Ishikawa (cell line): ENCODE measurements around the gene FAM53B.
A peak's percentile ranks its signal among the peaks of the same experiment; 100 is the strongest.

Experiments used
- CEBPB ChIP-seq: IDR thresholded peaks from 2 replicates; pipeline ENCODE4 v1.6.1; 2012
- CREB1 ChIP-seq: IDR thresholded peaks from 2 replicates; pipeline ENCODE4 v1.6.1; 2012; ENCODE audit warnings: low read depth
- EGR1 ChIP-seq: IDR thresholded peaks from 2 replicates; pipeline ENCODE4 v1.6.1; 2012
- EP300 ChIP-seq: IDR thresholded peaks from 2 replicates; pipeline ENCODE4 v1.6.1; 2012; ENCODE audit warnings: borderline replicate concordance
- FOXM1 ChIP-seq: IDR thresholded peaks from 2 replicates; pipeline ENCODE4 v1.6.1; 2012; ENCODE audit warnings: low read depth, borderline replicate concordance
- NFIC ChIP-seq: IDR thresholded peaks from 2 replicates; pipeline ENCODE4 v1.6.1; 2012
- RAD21 ChIP-seq: IDR thresholded peaks from 2 replicates; pipeline ENCODE4 v1.6.1; 2012; ENCODE audit warnings: low read depth
- TAF1 ChIP-seq: IDR thresholded peaks from 2 replicates; pipeline ENCODE4 v1.6.1; 2012; ENCODE audit warnings: low read depth, mild to moderate bottlenecking
- TCF12 ChIP-seq: IDR thresholded peaks from 2 replicates; pipeline ENCODE4 v1.6.1; 2012; ENCODE audit warnings: low read depth
- TEAD4 ChIP-seq: IDR thresholded peaks from 2 replicates; pipeline ENCODE4 v1.6.1; 2012
- YY1 ChIP-seq: IDR thresholded peaks from 2 replicates; pipeline ENCODE4 v1.6.1; 2012; ENCODE audit warnings: low read depth
- ZBTB7A ChIP-seq: IDR thresholded peaks from 2 replicates; pipeline ENCODE4 v1.6.1; 2012; ENCODE audit warnings: low read depth
- TF ChIP-seq, protein P1 (sequence below): IDR thresholded peaks from 2 replicates; pipeline ENCODE4 v1.6.1; 2012
- TF ChIP-seq, protein P2 (sequence below): IDR thresholded peaks from 2 replicates; pipeline ENCODE4 v1.6.1; 2012; ENCODE audit warnings: low read depth, mild to moderate bottlenecking
- TF ChIP-seq, protein P3 (sequence below): IDR thresholded peaks from 2 replicates; pipeline ENCODE4 v1.6.1; 2012

Gene FAM53B

DNA sequence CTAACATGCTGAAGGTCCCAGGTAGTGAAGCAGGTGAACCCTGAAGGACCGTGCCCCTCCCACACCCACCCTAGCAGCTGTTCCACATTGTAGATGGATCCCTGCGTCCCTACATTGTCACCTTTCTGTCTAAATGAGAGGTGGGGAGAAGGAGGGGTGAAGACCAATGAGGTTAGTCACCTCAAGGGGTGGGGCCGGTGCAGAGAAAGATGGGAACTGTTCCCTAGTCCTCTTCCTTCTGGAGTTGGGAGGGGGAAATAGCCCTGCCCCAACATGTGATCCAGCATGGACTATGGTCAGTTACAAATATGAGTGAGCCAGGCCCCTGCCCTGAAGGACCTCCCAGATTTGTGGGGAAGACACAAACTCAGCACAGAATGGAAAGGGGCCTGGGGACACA lies 158.0 kb downstream of the FAM53B start:
- TF ChIP-seq, protein P1, sequence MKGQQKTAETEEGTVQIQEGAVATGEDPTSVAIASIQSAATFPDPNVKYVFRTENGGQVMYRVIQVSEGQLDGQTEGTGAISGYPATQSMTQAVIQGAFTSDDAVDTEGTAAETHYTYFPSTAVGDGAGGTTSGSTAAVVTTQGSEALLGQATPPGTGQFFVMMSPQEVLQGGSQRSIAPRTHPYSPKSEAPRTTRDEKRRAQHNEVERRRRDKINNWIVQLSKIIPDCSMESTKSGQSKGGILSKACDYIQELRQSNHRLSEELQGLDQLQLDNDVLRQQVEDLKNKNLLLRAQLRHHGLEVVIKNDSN = 0 out of 2 replicates have a peak, but pooled peaks have one; percentile 10
- no peak for TF ChIP-seq EP300

DNA sequence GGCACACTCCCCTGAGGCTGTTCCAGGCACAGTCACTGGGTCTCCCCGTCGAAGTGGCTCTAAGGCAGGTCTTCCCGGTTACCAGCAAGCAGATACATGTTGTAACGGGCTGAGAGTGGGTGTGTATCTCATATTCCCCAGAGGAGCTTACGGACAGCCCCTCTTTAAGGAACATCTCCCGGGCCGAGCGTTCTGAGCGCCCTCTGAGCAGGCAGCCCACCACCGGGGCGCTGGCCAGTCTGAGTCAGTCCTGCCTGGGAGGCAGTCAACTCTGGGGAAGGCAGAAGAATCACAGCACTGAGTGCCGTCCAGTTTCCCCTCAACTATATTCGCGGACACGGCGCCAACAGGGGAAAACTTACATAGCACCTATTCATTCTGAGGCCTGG lies 165.2 kb downstream of the FAM53B start:
- TF ChIP-seq, protein P1 = no peak
- no peak for TF ChIP-seq EGR1
- TF ChIP-seq YY1 = no peak
- no peak for TF ChIP-seq ZBTB7A
- TF ChIP-seq CREB1 = no peak
- TF ChIP-seq NFIC = no peak
- TF ChIP-seq TEAD4 = no peak

DNA sequence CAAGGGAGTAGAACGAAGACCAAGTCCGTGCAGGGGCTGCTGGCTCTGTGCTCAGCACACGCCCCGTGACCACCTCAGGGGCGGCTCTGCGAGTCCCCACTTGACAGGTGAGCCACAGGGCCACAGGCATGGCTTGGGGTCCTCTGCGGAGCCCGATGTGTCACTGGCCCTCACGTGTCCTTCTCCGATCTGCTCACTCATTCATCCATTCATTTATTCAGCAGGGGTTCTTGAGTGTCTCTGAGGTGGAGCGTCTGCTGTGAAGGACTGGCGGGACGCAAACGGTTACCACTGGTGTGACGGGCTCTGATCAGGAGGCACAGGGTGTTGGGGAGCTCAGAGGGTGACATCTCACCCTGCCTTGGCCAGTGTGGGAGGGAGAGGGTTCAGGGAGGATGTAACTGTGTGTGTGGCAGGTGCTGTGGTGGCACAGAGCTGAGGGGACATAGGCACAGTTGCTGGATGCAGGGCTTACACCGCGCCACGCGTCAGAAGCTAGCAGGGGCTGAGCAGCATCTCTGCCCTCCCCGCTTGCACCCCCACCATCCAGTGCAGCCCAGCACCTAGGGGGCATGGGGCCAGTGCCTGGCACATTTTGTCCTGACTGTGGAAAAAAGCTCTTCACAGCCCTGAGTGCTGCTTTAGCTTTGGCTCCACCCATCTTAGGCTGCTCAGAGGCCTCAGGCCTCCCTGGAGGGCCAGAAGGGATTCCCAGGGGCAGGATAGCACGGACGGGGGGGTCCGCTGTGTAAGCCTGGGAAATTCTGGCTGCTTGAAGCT lies 165.8 kb downstream of the FAM53B start:
- TF ChIP-seq RAD21 = no peak
- TF ChIP-seq EGR1 = no peak
- TF ChIP-seq ZBTB7A = no peak
- TF ChIP-seq, protein P1 = no peak
- no peak for TF ChIP-seq TAF1
- TF ChIP-seq EP300 = no peak
- no peak for TF ChIP-seq NFIC
- no peak for TF ChIP-seq CREB1
- no peak for TF ChIP-seq FOXM1
- no peak for TF ChIP-seq YY1
- TF ChIP-seq CEBPB = no peak
- TF ChIP-seq, protein P2, sequence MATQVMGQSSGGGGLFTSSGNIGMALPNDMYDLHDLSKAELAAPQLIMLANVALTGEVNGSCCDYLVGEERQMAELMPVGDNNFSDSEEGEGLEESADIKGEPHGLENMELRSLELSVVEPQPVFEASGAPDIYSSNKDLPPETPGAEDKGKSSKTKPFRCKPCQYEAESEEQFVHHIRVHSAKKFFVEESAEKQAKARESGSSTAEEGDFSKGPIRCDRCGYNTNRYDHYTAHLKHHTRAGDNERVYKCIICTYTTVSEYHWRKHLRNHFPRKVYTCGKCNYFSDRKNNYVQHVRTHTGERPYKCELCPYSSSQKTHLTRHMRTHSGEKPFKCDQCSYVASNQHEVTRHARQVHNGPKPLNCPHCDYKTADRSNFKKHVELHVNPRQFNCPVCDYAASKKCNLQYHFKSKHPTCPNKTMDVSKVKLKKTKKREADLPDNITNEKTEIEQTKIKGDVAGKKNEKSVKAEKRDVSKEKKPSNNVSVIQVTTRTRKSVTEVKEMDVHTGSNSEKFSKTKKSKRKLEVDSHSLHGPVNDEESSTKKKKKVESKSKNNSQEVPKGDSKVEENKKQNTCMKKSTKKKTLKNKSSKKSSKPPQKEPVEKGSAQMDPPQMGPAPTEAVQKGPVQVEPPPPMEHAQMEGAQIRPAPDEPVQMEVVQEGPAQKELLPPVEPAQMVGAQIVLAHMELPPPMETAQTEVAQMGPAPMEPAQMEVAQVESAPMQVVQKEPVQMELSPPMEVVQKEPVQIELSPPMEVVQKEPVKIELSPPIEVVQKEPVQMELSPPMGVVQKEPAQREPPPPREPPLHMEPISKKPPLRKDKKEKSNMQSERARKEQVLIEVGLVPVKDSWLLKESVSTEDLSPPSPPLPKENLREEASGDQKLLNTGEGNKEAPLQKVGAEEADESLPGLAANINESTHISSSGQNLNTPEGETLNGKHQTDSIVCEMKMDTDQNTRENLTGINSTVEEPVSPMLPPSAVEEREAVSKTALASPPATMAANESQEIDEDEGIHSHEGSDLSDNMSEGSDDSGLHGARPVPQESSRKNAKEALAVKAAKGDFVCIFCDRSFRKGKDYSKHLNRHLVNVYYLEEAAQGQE = no peak
- no peak for TF ChIP-seq TCF12

DNA sequence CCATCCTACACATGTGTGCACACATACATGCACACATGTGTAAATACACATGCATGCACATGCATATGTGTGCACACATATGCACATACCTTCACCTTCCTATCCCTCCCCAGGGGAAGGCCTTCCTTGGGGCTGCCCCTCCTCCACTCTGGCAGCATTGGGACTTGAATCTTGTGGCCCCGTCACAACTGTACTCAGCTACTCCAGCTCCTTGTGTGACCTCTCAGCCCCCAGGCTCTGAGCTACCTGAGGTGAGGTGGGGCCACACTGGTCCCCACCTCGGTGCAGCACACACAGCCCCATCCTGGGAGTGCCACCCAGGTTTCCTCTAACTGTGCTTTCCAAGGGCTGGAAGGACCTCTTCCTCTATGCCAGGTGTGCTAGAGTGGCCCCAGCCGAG lies 166.5 kb downstream of the FAM53B start:
- TF ChIP-seq, protein P3, sequence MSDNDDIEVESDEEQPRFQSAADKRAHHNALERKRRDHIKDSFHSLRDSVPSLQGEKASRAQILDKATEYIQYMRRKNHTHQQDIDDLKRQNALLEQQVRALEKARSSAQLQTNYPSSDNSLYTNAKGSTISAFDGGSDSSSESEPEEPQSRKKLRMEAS = no peak
- TF ChIP-seq RAD21 (no peak), EP300 (no peak), TAF1 (no peak), FOXM1 (no peak), YY1 (no peak), EGR1 (no peak), CEBPB (no peak), TEAD4 (no peak), CREB1 (no peak), NFIC (no peak), ZBTB7A (no peak), TCF12 (no peak)
- TF ChIP-seq, protein P1 = no peak
- TF ChIP-seq, protein P2 = no peak
